Right atrium auricular region (tissue), 2 donors: ENCODE measurements around the gene S100A12. TPM values are rescaled to one million over a fixed set of nuclear protein-coding genes. Genes with fewer than 3 reads are reported as not detected.
"Not testable (repeated sequence)": the region's sequence is repeated elsewhere in the genome, so short reads cannot be mapped to it uniquely, and the experiment has no call there.

Experiments used
- DNase-seq: peaks from one replicate; pipeline ENCODE4 v3.0.0-alpha.2; 2019; ENCODE audit warnings: low spot score
- H3K27ac ChIP-seq, 2 donors: fragments of 200-600 bp; sonication (generic); 1 replicate in 1 of 2; 2 replicates in 1 of 2; pipeline ENCODE4 v1.5.1; 2016 to 2019
- H3K27me3 ChIP-seq, 2 donors: fragments of 200-600 bp; sonication (generic); one replicate each; pipeline versions ENCODE4 v1.5.1 to v1.6.0; 2017 to 2019
- H3K36me3 ChIP-seq: fragments of 200-600 bp; sonication (generic); one replicate; pipeline ENCODE4 v1.5.1; 2016
- H3K4me1 ChIP-seq, 2 donors: fragments of 200-600 bp; sonication (generic); one replicate each; pipeline versions ENCODE4 v1.5.1 to v1.6.0; 2017 to 2019
- H3K4me3 ChIP-seq, 2 donors: fragments of 200-600 bp; sonication (generic); 1 replicate in 1 of 2; 2 replicates in 1 of 2; pipeline ENCODE4 v1.5.1; 2017 to 2019; ENCODE audit warnings: mild to moderate bottlenecking in 1 of 2, moderate library complexity in 1 of 2
- H3K9me3 ChIP-seq, 2 donors: fragments of 200-600 bp; sonication (generic); one replicate each; pipeline ENCODE4 v1.5.1; 2019
- total RNA-seq, 2 donors: library from RNA; depleted of rRNA; stranded (reverse); fragments of >200 nt; gene quantifications; one replicate each; pipeline ENCODE4 v1.1.0, GENCODE V29; 2016
- TF ChIP-seq, protein P1 (sequence below), 2 donors: fragments of 200-600 bp; sonication (generic); IDR thresholded peaks; one replicate each; pipeline ENCODE4 v1.5.1; 2019; ENCODE audit warnings: antibody characterized with exemption in 2 of 2

Gene S100A12
- total RNA-seq, 2 donors from 2014 or later: 5.5 to 5.7 TPM

- Histone ChIP-seq H3K27ac (no peak overlapping the region), H3K27me3 (no peaks in the 10 kb centered on the region), H3K4me1 (no peaks in the 10 kb centered on the region), H3K4me3 (no peak overlapping the region), H3K9me3 (no peaks in the 10 kb centered on the region), H3K36me3 (no peaks in the 10 kb centered on the region)
- DNase-seq: peak; percentile 32
- TF ChIP-seq, protein P1, sequence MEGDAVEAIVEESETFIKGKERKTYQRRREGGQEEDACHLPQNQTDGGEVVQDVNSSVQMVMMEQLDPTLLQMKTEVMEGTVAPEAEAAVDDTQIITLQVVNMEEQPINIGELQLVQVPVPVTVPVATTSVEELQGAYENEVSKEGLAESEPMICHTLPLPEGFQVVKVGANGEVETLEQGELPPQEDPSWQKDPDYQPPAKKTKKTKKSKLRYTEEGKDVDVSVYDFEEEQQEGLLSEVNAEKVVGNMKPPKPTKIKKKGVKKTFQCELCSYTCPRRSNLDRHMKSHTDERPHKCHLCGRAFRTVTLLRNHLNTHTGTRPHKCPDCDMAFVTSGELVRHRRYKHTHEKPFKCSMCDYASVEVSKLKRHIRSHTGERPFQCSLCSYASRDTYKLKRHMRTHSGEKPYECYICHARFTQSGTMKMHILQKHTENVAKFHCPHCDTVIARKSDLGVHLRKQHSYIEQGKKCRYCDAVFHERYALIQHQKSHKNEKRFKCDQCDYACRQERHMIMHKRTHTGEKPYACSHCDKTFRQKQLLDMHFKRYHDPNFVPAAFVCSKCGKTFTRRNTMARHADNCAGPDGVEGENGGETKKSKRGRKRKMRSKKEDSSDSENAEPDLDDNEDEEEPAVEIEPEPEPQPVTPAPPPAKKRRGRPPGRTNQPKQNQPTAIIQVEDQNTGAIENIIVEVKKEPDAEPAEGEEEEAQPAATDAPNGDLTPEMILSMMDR (IDR thresholded peaks at IDR 0.05): no peak
Measured at GRCh38 chr1:153349363-153350320, 25.8 kb downstream of the S100A12 start.

- Histone ChIP-seq H3K4me1 (no peaks in the 10 kb centered on the region), H3K27me3 (no peaks in the 10 kb centered on the region), H3K36me3 (no peaks in the 10 kb centered on the region), H3K9me3 (no peaks in the 10 kb centered on the region), H3K4me3 (no peak within 1 kb of the TSS), H3K27ac (no peak within 1 kb of the TSS)
- TF ChIP-seq, protein P1 (IDR thresholded peaks at IDR 0.05): no peak
- no peak for DNase-seq
Measured at GRCh38 chr1:153348511-153349362, 26.7 kb downstream of the S100A12 start, which contains the start of gene PGLYRP4. Gene PGLYRP4, minus strand, starts transcription at chr1:153348841. Its CDS starts 909 bp downstream, at chr1:153347932.

DNA sequence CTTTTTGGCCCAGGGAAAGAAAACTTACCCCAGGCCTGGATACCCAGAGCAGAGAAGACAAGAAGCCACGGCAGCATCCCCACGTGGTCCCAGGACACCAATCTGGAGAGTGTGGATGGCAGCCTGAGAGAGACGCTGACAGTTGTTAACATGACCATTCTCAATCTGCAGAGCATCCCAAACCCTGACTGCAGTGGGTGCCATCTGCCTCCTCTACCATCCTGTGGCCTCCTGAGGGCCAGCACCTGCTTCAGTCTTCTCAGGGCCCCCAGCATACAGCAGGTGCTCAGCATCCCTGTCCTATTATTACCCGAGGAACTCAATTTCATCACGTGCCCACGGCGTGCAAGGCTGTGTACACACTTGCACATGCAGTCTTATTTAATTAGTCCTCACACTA lies 27.6 kb downstream of the S100A12 start:
- TF ChIP-seq, protein P1 (IDR thresholded peaks at IDR 0.05): no peak
- Histone ChIP-seq H3K27me3 (no peaks in the 10 kb centered on the region), H3K36me3 (no peaks in the 10 kb centered on the region), H3K4me1 (no peaks in the 10 kb centered on the region), H3K27ac (no peak overlapping the region), H3K4me3 (no peak overlapping the region), H3K9me3 (no peaks in the 10 kb centered on the region)
- DNase-seq: no peak

DNA sequence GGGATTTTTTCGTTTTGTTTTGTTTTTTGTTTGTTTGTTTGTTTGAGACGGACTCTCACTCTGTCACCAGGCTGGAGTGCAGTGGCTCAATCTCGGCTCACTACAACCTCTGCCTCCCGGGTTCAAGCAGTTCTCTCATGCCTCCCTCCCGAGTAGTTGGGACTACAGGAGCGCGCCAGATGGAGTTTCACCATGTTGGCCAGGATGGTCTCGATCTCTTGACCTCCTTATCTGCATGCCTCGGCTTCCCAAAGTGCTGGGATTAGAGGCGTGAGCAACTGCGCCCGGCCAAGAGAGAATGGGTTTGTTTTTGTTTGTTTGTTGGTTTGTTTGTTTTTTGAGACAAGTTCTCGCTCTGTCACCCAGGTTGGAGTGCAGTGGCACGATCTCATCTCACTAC lies 28.4 kb downstream of the S100A12 start:
- H3K27ac ChIP-seq, H3K9me3 ChIP-seq, H3K27me3 ChIP-seq, H3K4me1 ChIP-seq, H3K36me3 ChIP-seq, H3K4me3 ChIP-seq: not testable (repeated sequence)
- peak; percentile 16 for DNase-seq

GRCh38 chr1:153346077-153346723 lies 29.2 kb downstream of the S100A12 start:
- no peak overlapping the region for H3K27ac ChIP-seq
- no peaks in the 10 kb centered on the region for H3K36me3 ChIP-seq
- H3K9me3 ChIP-seq: no peaks in the 10 kb centered on the region
- DNase-seq: no peak
- no peaks in the 10 kb centered on the region for H3K4me1 ChIP-seq
- no peak overlapping the region for H3K4me3 ChIP-seq
- TF ChIP-seq, protein P1 (IDR thresholded peaks at IDR 0.05): no peak
- H3K27me3 ChIP-seq: no peaks in the 10 kb centered on the region
